GM12878 (cell line): ENCODE measurements around the gene CPEB3. TPM values are rescaled to one million over a fixed set of nuclear protein-coding genes. Genes with fewer than 3 reads are reported as not detected.

Source experiments
- ATAC-seq: fragments of 200-7000 bp; cut with Tn5 transposase; 3 replicates; pipeline ENCODE4 v1.9.1; 2020; ENCODE audit warnings: mild to moderate bottlenecking, moderate library complexity
- BruUV-seq: library from RNA; stranded (reverse); fragments of 400-500 nt; replicated peaks from 2 replicates; lab custom pipeline; 2021; lab: Mats Ljungman, UMichigan
- CTCF ChIA-PET: fragments of 300-600 bp; sonication (Branson Sonifier 250); formaldehyde crosslinking; extraction: SDS; loops from one replicate; lab custom pipeline; 2021; ENCODE audit warnings: inconsistent platforms; lab: Yijun Ruan, JAX
- POLR2A ChIA-PET: fragments of 350-600 bp; formaldehyde crosslinking; extraction: SDS; loops from one replicate; lab custom pipeline; 2021; ENCODE audit warnings: inconsistent platforms; lab: Charles Lee
- RAD21 ChIA-PET: fragments of 300-600 bp; sonication (Branson Sonifier 250); formaldehyde crosslinking; loops from one replicate; lab custom pipeline; 2023; ENCODE audit warnings: antibody characterized with exemption; ENCODE audit not compliant: unreplicated experiment; lab: Charles Lee
- SMC1A ChIA-PET: fragments of 300-600 bp; sonication (Branson Sonifier 250); formaldehyde crosslinking; loops from one replicate; lab custom pipeline; 2023; ENCODE audit not compliant: unreplicated experiment, uncharacterized antibody; lab: Charles Lee
- DNase-seq: peaks from one replicate; pipeline ENCODE4 v3.0.0-alpha.2; 2011; ENCODE audit warnings: low read depth, low spot score
- FAIRE-seq: peaks from 3 replicates; lab custom pipeline; 2011; peaks lifted over from hg19 to GRCh38; lab: Jason Lieb, UNC
- H2AFZ ChIP-seq: 2 replicates; pipeline ENCODE4 v1.6.0; 2011; ENCODE audit warnings: low read depth, low read length, control low read depth; ENCODE audit not compliant: control insufficient read depth
- H3K27ac ChIP-seq: 2 replicates; pipeline ENCODE4 v1.5.1; 2011; ENCODE audit warnings: control low read depth; ENCODE audit not compliant: control insufficient read depth, insufficient read depth
- H3K27me3 ChIP-seq, 2 experiments: replicated peaks in 1 of 2; 2 replicates each; pipeline versions ENCODE4 v1.6.0 to v1.6.1; 2011; ENCODE audit warnings: low read length in 1 of 2; ENCODE audit not compliant: control insufficient read depth in 2 of 2, insufficient read depth in 2 of 2
- H3K36me3 ChIP-seq, 2 experiments: 2 replicates each; pipeline ENCODE4 v1.5.1; 2011; ENCODE audit warnings: low read length in 1 of 2; ENCODE audit not compliant: control insufficient read depth in 2 of 2, insufficient read depth in 2 of 2
- H3K4me1 ChIP-seq: 2 replicates; pipeline ENCODE4 v1.6.1; 2011; ENCODE audit warnings: mild to moderate bottlenecking, low read length, moderate library complexity, mixed read lengths; ENCODE audit not compliant: control insufficient read depth, insufficient read depth
- H3K4me2 ChIP-seq: 2 replicates; pipeline ENCODE4 v1.6.0; 2011; ENCODE audit warnings: control low read depth; ENCODE audit not compliant: control insufficient read depth, insufficient read depth
- H3K4me3 ChIP-seq: fragments of 200-600 bp; sonication (generic); 2 replicates; pipeline ENCODE4 v1.5.1; 2016
- H3K79me2 ChIP-seq: 2 replicates; pipeline ENCODE4 v1.6.0; 2011; ENCODE audit warnings: low read length; ENCODE audit not compliant: control insufficient read depth, insufficient read depth
- H3K9ac ChIP-seq: 2 replicates; pipeline ENCODE4 v1.8.0; 2011; ENCODE audit warnings: low read length, control low read depth, mixed read lengths; ENCODE audit not compliant: control insufficient read depth, insufficient read depth
- H3K9me3 ChIP-seq: replicated peaks from 3 replicates; pipeline ENCODE4 v1.5.1; 2011; ENCODE audit warnings: mild to moderate bottlenecking, low read length; ENCODE audit not compliant: control insufficient read depth, insufficient read depth
- H4K20me1 ChIP-seq: 2 replicates; pipeline ENCODE4 v1.6.0; 2011; ENCODE audit not compliant: control insufficient read depth, insufficient read depth
- BRCA1 ChIP-seq: IDR thresholded peaks from 2 replicates; pipeline ENCODE4 v1.6.1; 2011; ENCODE audit warnings: low read depth, low read length, improper control_type of control experiment
- RB1 ChIP-seq: fragments of 450-650 bp; formaldehyde crosslinking; IDR thresholded peaks from 2 replicates; pipeline ENCODE4 v1.6.1; 2017; ENCODE audit warnings: mild to moderate bottlenecking, borderline replicate concordance
- SUPT20H ChIP-seq: IDR thresholded peaks from 2 replicates; pipeline ENCODE4 v1.6.1; 2011; ENCODE audit warnings: low read depth, mild to moderate bottlenecking, low read length, moderate library complexity, borderline replicate concordance; ENCODE audit not compliant: control insufficient read depth
- ZBTB40 ChIP-seq: fragments of 450-650 bp; IDR thresholded peaks from 2 replicates; pipeline ENCODE4 v1.6.1; 2016; ENCODE audit warnings: mild to moderate bottlenecking, moderate library complexity, borderline replicate concordance
- in situ Hi-C: fragments of 300-500 bp; cut with MboI; formaldehyde crosslinking; loops from 9 replicates; pipeline ENCODE4 v1.14.3; 2018; ENCODE audit warnings: mixed read lengths
- intact Hi-C: fragments of 100-400 bp; cut with micrococcal nuclease; formaldehyde crosslinking; loops from one replicate; pipeline ENCODE4 v1.14.2; 2022; ENCODE audit not compliant: unreplicated experiment
- polyA plus RNA-seq, 11 experiments: library from polyadenylated mRNA; depleted of rRNA in 4 of 11; unstranded in 6 of 11; stranded (reverse) in 5 of 11; fragments of >200 nt; fragmentation: Nextera tagmentation in 4 of 11; fragmentation: Illumina TruSeq in 1 of 11; extraction: Ambion mirVana in 4 of 11; extraction: Trizol in 1 of 11; gene quantifications; 1 replicate in 1 of 11; 2 replicates in 10 of 11; pipeline versions ENCODE4 v1.2.1 to v1.2.3, GENCODE V29; 2011 to 2016; ENCODE audit warnings: inconsistent platforms in 2 of 11, missing spikeins in 2 of 11, low read depth in 1 of 11
- total RNA-seq, 4 experiments: library from RNA; depleted of rRNA in 3 of 4; stranded (reverse); fragments of >200 nt in 3 of 4; fragmentation: Illumina TruSeq in 1 of 4; extraction: Trizol in 1 of 4; gene quantifications; 2 replicates each; pipeline versions ENCODE4 v1.2.1 to v1.2.3, GENCODE V29; 2013 to 2021
- TF ChIP-seq, protein P1 (sequence below): fragments of 150-350 bp; IDR thresholded peaks from 2 replicates; pipeline ENCODE4 v1.6.1; 2016; ENCODE audit warnings: low read depth, low read length
- TF ChIP-seq, protein P2 (sequence below): fragments of 450-650 bp; formaldehyde crosslinking; IDR thresholded peaks from 2 replicates; pipeline ENCODE4 v1.4.0; 2020; ENCODE audit warnings: mild to moderate bottlenecking, moderate library complexity
- TF ChIP-seq, protein P3 (sequence below): fragments of 450-650 bp; IDR thresholded peaks from 2 replicates; pipeline ENCODE4 v1.6.1; 2018; ENCODE audit warnings: borderline replicate concordance, mild to moderate bottlenecking; ENCODE audit not compliant: partially characterized antibody

Gene CPEB3
- total and polyA plus RNA-seq, 10 of the 15 experiments (the other 5 are each of a cell fraction or from before 2014, with no cell fraction given), result 0.50 to 2.3 (median 1.2) TPM

DNA sequence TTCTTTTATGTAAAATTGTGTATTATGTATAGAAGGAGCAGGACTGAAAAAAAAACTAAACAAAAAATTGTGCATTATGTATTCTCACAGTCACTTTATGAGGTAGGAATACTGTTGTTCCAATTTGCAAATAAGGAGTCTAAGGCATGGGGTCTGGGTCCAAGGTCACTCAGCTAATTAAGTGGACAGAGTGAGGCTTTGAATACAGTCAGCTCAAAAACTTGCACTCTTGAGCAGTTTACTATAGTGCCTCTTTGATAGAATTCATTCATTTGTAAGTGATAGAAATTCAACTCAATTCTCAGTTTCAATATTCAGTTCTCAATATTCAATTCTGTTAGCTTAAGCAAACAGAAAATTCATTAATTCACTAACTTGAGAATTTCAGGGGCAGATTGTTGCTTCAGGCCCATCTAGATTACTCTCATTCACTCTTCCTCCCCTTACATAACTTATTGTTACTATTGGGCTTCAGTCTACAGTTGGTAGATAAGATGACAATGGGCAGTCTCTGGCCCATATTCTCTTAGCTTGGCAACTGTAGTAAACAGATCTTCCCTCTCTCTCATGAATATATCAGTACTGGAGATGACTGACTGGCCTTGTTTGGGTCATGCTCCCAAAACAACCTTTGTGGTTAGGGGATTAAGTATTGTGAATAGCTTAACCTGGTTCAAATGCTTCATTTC, 280.7 kb downstream of the CPEB3 start:
- Histone ChIP-seq H3K79me2 (no peaks in the 10 kb centered on the region), H3K27ac (no peak overlapping the region), H4K20me1 (no peaks in the 10 kb centered on the region; the same call in 1 of the 2 replicates), H3K27me3 (no peaks in the 10 kb centered on the region), H3K4me1 (no peaks in the 10 kb centered on the region), H3K4me3 (no peak overlapping the region), H3K4me2 (no peak overlapping the region), H2AFZ (no peak overlapping the region), H3K36me3 (peaks cover 0 to 37% of the 10 kb centered on the region in 2 experiments), H3K9ac (no peak overlapping the region), H3K9me3 (no peaks in the 10 kb centered on the region)
- intact Hi-C loops (no loop called here), in situ Hi-C loops (no loop called here)
- ChIA-PET RAD21 (no interaction called here), SMC1A (interaction anchor here (0.8 to 2.3 kb wide), 3 partner anchors 13 to 54 kb away, joined by 3 to 4 read pairs (median 3); no protein-coding TSS in a partner anchor), POLR2A (interaction anchor here (0.5 to 0.6 kb wide), 3 partner anchors 21 to 121 kb away, joined by 3 to 6 read pairs (median 3); no protein-coding TSS in a partner anchor), CTCF (interaction anchor here (0.6 to 0.8 kb wide), 3 partner anchors 18 to 424 kb away, joined by 3 read pairs; no protein-coding TSS in a partner anchor)
- BruUV-seq, result no TSS peak
- DNase-seq (no peak), FAIRE-seq (no peak), ATAC-seq (no peak; the same call in 2 of the 3 replicates)
- TF ChIP-seq, protein P1, sequence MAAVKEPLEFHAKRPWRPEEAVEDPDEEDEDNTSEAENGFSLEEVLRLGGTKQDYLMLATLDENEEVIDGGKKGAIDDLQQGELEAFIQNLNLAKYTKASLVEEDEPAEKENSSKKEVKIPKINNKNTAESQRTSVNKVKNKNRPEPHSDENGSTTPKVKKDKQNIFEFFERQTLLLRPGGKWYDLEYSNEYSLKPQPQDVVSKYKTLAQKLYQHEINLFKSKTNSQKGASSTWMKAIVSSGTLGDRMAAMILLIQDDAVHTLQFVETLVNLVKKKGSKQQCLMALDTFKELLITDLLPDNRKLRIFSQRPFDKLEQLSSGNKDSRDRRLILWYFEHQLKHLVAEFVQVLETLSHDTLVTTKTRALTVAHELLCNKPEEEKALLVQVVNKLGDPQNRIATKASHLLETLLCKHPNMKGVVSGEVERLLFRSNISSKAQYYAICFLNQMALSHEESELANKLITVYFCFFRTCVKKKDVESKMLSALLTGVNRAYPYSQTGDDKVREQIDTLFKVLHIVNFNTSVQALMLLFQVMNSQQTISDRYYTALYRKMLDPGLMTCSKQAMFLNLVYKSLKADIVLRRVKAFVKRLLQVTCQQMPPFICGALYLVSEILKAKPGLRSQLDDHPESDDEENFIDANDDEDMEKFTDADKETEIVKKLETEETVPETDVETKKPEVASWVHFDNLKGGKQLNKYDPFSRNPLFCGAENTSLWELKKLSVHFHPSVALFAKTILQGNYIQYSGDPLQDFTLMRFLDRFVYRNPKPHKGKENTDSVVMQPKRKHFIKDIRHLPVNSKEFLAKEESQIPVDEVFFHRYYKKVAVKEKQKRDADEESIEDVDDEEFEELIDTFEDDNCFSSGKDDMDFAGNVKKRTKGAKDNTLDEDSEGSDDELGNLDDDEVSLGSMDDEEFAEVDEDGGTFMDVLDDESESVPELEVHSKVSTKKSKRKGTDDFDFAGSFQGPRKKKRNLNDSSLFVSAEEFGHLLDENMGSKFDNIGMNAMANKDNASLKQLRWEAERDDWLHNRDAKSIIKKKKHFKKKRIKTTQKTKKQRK, result no peak
- no peak for TF ChIP-seq ZBTB40
- TF ChIP-seq RB1, result no peak
- TF ChIP-seq BRCA1, result no peak
- TF ChIP-seq, protein P2, sequence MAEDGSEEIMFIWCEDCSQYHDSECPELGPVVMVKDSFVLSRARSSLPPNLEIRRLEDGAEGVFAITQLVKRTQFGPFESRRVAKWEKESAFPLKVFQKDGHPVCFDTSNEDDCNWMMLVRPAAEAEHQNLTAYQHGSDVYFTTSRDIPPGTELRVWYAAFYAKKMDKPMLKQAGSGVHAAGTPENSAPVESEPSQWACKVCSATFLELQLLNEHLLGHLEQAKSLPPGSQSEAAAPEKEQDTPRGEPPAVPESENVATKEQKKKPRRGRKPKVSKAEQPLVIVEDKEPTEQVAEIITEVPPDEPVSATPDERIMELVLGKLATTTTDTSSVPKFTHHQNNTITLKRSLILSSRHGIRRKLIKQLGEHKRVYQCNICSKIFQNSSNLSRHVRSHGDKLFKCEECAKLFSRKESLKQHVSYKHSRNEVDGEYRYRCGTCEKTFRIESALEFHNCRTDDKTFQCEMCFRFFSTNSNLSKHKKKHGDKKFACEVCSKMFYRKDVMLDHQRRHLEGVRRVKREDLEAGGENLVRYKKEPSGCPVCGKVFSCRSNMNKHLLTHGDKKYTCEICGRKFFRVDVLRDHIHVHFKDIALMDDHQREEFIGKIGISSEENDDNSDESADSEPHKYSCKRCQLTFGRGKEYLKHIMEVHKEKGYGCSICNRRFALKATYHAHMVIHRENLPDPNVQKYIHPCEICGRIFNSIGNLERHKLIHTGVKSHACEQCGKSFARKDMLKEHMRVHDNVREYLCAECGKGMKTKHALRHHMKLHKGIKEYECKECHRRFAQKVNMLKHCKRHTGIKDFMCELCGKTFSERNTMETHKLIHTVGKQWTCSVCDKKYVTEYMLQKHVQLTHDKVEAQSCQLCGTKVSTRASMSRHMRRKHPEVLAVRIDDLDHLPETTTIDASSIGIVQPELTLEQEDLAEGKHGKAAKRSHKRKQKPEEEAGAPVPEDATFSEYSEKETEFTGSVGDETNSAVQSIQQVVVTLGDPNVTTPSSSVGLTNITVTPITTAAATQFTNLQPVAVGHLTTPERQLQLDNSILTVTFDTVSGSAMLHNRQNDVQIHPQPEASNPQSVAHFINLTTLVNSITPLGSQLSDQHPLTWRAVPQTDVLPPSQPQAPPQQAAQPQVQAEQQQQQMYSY (CRISPR knock-in tag), result no peak
- TF ChIP-seq SUPT20H, result no peak
- TF ChIP-seq, protein P3, sequence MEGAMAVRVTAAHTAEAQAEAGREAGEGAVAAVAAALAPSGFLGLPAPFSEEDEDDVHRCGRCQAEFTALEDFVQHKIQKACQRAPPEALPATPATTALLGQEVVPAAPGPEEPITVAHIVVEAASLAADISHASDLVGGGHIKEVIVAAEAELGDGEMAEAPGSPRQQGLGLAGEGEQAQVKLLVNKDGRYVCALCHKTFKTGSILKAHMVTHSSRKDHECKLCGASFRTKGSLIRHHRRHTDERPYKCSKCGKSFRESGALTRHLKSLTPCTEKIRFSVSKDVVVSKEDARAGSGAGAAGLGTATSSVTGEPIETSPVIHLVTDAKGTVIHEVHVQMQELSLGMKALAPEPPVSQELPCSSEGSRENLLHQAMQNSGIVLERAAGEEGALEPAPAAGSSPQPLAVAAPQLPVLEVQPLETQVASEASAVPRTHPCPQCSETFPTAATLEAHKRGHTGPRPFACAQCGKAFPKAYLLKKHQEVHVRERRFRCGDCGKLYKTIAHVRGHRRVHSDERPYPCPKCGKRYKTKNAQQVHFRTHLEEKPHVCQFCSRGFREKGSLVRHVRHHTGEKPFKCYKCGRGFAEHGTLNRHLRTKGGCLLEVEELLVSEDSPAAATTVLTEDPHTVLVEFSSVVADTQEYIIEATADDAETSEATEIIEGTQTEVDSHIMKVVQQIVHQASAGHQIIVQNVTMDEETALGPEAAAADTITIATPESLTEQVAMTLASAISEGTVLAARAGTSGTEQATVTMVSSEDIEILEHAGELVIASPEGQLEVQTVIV, result no peak
